Activated naive CD8-positive, alpha-beta T cell treated with anti-CD3 and anti-CD28 coated beads for 36 hours (primary cell): ENCODE measurements around the gene USP48. TPM values are rescaled to one million over a fixed set of nuclear protein-coding genes. Genes with fewer than 3 reads are reported as not detected.
"Not testable (repeated sequence)": the region's sequence is repeated elsewhere in the genome, so short reads cannot be mapped to it uniquely, and the experiment has no call there.

Experiments used
- DNase-seq: peaks from one replicate; pipeline ENCODE4 v3.0.0; 2021
- H3K27ac Mint-ChIP-seq: one replicate; pipeline ENCODE4 v1.8.0; 2022; ENCODE audit warnings: mild to moderate bottlenecking, moderate library complexity, mixed read lengths
- H3K27me3 Mint-ChIP-seq: one replicate; pipeline ENCODE4 v1.8.0; 2022; ENCODE audit warnings: mild to moderate bottlenecking, mixed read lengths
- H3K36me3 Mint-ChIP-seq: one replicate; pipeline ENCODE4 v1.8.0; 2021; ENCODE audit warnings: mild to moderate bottlenecking, mixed read lengths
- H3K4me1 Mint-ChIP-seq: one replicate; pipeline ENCODE4 v1.8.0; 2021; ENCODE audit warnings: mixed read lengths
- H3K4me3 Mint-ChIP-seq: one replicate; pipeline ENCODE4 v1.8.0; 2022; ENCODE audit warnings: mild to moderate bottlenecking, moderate library complexity, mixed read lengths
- H3K9me3 Mint-ChIP-seq: one replicate; pipeline ENCODE4 v1.8.0; 2022; ENCODE audit warnings: mixed read lengths
- total RNA-seq, 2 experiments: library from RNA; stranded (reverse); gene quantifications; one replicate each; pipeline ENCODE4 v1.2.3, GENCODE V29; 2021

Gene USP48
- total RNA-seq, 2 experiments from 2014 or later, result 45.8 to 50.5 TPM

GRCh38 chr1:21770602-21771001, 12.3 kb downstream of the USP48 start:
- H3K27ac Mint-ChIP-seq, H3K4me3 Mint-ChIP-seq, DNase-seq, H3K9me3 Mint-ChIP-seq, H3K27me3 Mint-ChIP-seq: not testable (repeated sequence)
- Mint-ChIP-seq H3K4me1 (peaks cover 41% of the 10 kb centered on the region), H3K36me3 (peaks cover 14% of the 10 kb centered on the region)

DNA sequence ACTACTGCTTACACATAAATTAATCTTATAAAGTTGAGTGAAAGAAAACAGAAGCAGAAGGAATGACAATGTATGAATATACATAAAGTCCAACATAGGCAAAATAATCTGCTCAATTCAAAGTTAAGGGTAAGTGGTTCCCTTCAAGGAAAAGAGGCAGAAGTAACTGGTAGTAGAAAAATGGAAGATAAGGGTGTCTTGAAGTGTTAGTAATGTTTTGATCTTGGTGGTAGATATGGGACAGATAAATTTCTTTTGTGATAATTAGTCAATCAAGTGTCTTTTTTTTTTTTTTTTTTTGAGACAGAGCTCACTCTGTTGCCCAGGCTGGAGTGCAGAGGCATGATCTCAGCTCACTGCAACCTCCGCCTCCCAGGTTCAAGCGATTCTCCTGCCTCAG, 12.7 kb downstream of the USP48 start:
- no peak for DNase-seq
- H3K9me3 Mint-ChIP-seq, result no peaks in the 10 kb centered on the region
- peaks cover 14% of the 10 kb centered on the region for H3K36me3 Mint-ChIP-seq
- no peak overlapping the region for H3K4me3 Mint-ChIP-seq
- H3K27ac Mint-ChIP-seq, result no peak overlapping the region
- peaks cover 42% of the 10 kb centered on the region for H3K4me1 Mint-ChIP-seq
- H3K27me3 Mint-ChIP-seq, result no peaks in the 10 kb centered on the region

DNA sequence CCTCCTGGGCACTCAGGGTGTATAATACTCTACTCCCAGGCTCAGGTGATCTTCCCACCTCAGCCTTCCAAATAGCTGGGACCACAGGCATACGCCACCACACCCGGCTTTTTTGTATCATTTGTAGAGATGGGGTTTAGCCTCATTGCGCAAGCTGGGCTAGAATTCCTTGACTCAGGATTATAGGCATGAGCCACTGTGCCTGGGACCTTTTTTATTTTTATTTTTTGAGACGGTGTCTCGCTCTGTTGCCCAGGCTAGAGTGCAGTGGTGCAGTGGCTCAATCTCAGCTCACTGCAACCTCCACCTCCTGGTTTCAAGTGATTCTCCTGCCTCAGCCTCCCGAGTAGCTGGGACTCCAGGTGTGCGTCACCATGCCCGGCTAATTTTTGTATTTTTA, 15.8 kb downstream of the USP48 start:
- not testable (repeated sequence) for H3K9me3 Mint-ChIP-seq, DNase-seq, H3K4me3 Mint-ChIP-seq, H3K27me3 Mint-ChIP-seq
- H3K36me3 Mint-ChIP-seq, result peaks cover 12% of the 10 kb centered on the region
- peak overlapping the region; percentile 43 for H3K27ac Mint-ChIP-seq
- H3K4me1 Mint-ChIP-seq, result peaks cover 46% of the 10 kb centered on the region

DNA sequence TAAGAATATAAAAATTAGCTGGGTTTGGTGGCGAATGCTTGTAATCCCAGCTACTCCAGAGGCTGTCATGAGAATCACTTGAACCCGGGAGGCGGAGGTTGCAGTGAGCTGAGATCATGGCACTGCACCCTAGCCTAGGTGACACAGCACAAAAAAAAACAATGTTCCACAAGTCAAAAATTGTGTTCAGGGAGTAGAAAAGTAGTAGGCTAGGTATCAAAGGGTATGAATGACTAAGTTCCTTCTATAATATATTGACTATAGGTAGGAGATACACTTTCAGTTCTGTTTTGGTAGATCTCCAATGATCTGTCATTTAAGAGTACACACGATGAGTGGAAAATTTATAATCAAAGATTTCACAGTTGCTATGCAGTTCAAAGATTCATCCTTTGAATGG, 16.7 kb downstream of the USP48 start:
- H3K9me3 Mint-ChIP-seq, result no peaks in the 10 kb centered on the region

DNA sequence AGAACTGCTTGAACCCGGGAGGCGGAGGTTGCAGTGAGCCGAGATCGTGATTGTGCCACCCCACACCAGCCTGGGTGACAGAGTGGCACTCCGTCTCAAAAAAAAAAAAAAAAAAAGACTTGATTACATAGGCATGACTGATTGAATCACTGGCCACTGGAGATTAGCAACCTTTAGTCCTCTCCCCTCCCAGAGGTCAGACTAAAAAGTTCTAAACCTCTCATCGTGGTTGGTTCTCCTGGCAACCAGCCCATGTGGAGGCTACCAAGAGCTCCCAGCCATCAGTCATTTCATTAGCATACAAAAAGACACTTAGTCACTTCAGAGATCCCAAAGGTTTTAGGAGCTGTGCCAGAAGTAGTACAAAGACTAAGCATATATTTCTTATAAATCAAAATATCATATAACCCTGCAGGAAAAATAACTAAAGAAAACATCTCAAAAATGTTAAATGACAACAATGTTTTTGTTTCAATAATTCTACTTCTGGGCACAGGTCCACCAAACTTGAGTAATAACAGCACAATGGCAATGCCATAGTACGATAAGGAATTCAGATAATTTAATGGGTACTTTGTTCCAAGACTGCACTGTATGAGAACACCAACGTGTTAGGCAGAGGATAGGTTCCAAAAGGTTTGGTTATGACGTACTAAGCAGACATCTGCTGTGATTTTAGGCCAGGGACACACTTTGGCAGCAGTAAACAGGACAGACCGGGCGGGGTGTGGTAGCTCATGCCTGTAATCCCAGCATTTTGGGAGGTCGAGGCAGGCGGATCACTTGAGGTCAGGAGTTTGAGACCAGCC, 18.1 kb downstream of the USP48 start:
- Mint-ChIP-seq H3K4me1 (peaks cover 52% of the 10 kb centered on the region), H3K9me3 (no peaks in the 10 kb centered on the region), H3K4me3 (no peak overlapping the region), H3K27ac (no peak overlapping the region), H3K27me3 (no peaks in the 10 kb centered on the region), H3K36me3 (peaks cover 9% of the 10 kb centered on the region)
- DNase-seq, result no peak

More for the DNA sequence above, 16.7 kb downstream of the USP48 start:
- no peak for DNase-seq
- Mint-ChIP-seq H3K36me3 (peaks cover 12% of the 10 kb centered on the region), H3K4me1 (peaks cover 49% of the 10 kb centered on the region), H3K27ac (peak overlapping the region; percentile 43), H3K27me3 (no peaks in the 10 kb centered on the region), H3K4me3 (no peak overlapping the region)

DNA sequence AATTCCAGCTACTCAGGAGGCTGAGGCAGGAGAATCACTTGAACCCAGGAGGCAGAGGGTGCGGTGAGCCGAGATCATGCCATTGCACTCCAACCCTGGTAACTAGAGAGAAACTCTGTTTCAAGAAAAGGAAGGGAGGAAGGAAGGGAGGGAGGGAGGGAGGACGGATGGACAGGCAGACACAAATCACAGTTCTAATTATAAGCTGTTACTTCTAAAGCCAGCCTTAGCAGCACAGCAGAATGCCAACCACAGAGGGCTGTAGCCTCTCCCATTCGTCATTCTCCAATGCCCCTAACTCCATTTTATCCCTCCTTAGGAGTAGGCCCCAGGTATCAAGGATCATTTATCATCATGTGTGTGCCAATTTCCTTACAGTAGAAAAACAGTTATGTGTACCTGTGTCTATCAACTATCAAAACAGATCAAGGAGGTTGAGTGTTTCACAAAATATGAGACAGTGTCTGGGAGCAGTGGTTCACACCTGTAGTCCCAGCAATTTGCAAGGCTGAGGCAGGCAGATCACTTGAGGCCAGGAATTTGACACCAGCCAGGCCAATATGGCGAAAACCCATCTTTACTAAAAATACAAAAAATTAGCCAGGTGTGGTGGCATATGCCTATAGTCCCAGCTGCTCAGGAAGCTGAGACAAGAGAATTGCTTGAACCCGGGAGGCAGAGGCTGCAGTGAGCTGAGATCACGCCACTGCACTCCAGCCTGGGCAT, 19.1 kb downstream of the USP48 start:
- Mint-ChIP-seq H3K27ac (no peak overlapping the region), H3K4me3 (no peak overlapping the region), H3K4me1 (peaks cover 56% of the 10 kb centered on the region), H3K27me3 (no peaks in the 10 kb centered on the region), H3K36me3 (peaks cover 6% of the 10 kb centered on the region), H3K9me3 (no peaks in the 10 kb centered on the region)
- no peak for DNase-seq

- Mint-ChIP-seq H3K4me1 (peaks cover 52% of the 10 kb centered on the region), H3K27ac (no peak overlapping the region), H3K4me3 (no peak overlapping the region), H3K27me3 (no peaks in the 10 kb centered on the region), H3K36me3 (peaks cover 3% of the 10 kb centered on the region), H3K9me3 (no peaks in the 10 kb centered on the region)
- DNase-seq, result no peak
Observed at GRCh38 chr1:21763236-21763635, 19.7 kb downstream of the USP48 start.

DNA sequence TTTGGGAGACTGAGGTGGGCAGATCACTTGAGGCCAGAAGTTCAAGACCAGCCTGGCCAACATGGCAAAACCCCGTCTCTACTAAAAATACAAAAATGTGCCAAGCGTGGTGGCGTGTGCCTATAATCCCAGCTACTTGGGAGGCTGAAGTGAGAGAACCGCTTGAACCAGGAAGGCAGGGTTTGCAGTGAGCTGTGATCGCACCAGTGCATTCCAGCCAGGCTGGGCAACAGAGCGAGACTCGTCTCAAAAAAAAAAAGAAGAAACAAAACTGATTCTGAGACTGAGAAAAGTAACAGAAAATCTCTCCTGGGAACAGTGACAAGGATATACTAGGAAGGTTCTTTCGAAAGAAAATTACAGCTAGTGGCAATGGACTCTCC, 20.9 kb downstream of the USP48 start:
- DNase-seq, result no peak
- H3K27ac Mint-ChIP-seq, result no peak overlapping the region
- peaks cover 3% of the 10 kb centered on the region for H3K36me3 Mint-ChIP-seq
- peaks cover 55% of the 10 kb centered on the region for H3K4me1 Mint-ChIP-seq
- no peaks in the 10 kb centered on the region for H3K27me3 Mint-ChIP-seq
- H3K4me3 Mint-ChIP-seq, result no peak overlapping the region
- H3K9me3 Mint-ChIP-seq, result no peaks in the 10 kb centered on the region

DNA sequence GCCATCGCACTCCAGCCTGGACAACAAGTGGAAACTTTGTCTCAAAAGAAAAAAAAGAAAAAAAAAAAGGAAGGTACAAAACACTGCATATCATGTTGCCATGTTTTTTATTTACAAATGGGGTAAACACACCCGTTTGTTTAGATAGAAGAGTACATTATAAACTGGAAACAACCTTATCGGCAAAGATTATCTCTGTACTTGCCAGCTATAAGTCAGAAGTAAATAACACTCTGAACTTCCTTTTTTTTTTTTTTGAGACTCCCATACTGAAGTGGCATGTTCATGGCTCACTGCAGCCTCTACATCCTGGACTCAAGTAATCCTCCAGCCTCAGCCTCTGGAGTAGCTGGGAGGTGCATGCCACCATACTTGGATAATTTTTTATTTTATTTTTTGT, 21.9 kb downstream of the USP48 start:
- Mint-ChIP-seq H3K4me1 (peaks cover 49% of the 10 kb centered on the region), H3K27ac (no peak overlapping the region)

GRCh38 chr1:21759818-21760217, 23.1 kb downstream of the USP48 start:
- Mint-ChIP-seq H3K9me3 (no peaks in the 10 kb centered on the region), H3K27me3 (no peaks in the 10 kb centered on the region), H3K36me3 (peaks cover 5% of the 10 kb centered on the region), H3K4me1 (peaks cover 37% of the 10 kb centered on the region), H3K27ac (no peak overlapping the region), H3K4me3 (no peak overlapping the region)
- no peak for DNase-seq

More for the DNA sequence above, 21.9 kb downstream of the USP48 start:
- no peak overlapping the region for H3K4me3 Mint-ChIP-seq
- H3K27me3 Mint-ChIP-seq, result no peaks in the 10 kb centered on the region
- peaks cover 5% of the 10 kb centered on the region for H3K36me3 Mint-ChIP-seq
- H3K9me3 Mint-ChIP-seq, result no peaks in the 10 kb centered on the region
- no peak for DNase-seq

DNA sequence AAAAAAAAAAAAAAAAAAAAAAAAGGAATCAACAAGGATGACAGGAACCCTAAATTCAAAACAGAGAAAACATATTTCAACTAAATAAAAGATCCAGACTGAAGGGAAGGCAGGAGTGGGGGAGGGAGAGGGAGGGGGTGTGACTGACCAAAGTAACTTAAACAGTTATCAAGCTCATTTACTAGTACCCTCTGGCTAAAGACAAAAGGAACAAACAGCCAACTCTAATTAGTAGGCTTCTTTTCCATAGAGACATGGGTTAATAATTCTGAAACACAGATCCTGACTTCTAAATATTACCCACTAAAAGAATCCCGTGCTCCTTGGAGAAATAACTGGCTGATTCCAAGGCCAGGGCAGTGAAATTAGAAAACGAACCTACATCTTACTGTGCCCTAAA, 23.8 kb downstream of the USP48 start:
- peaks cover 5% of the 10 kb centered on the region for H3K36me3 Mint-ChIP-seq
- no peaks in the 10 kb centered on the region for H3K27me3 Mint-ChIP-seq
- H3K4me3 Mint-ChIP-seq, result no peak overlapping the region
- no peaks in the 10 kb centered on the region for H3K9me3 Mint-ChIP-seq
- H3K4me1 Mint-ChIP-seq, result peaks cover 35% of the 10 kb centered on the region
- no peak overlapping the region for H3K27ac Mint-ChIP-seq
- DNase-seq, result no peak

DNA sequence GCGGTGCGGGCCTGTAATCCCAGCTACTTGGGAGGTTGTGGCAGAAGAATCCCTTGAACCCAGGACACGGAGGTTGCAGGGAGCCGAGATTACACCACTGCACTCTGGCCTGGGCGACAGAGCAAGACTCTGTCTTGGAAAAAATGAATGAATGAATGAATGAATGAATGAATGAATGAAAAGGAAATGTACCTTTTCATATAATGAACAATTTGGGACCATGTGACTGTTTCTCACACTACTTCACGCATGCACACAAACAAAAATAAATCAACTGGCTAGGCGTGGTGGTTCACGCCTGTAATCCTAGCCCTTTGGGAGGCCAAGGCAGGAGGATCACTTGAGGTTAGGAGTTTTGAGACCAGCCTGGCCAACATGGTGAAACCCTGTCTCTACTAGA, 24.3 kb downstream of the USP48 start:
- Mint-ChIP-seq H3K36me3 (peaks cover 1% of the 10 kb centered on the region), H3K27me3 (no peaks in the 10 kb centered on the region), H3K4me3 (no peak overlapping the region), H3K4me1 (peaks cover 33% of the 10 kb centered on the region), H3K9me3 (no peaks in the 10 kb centered on the region), H3K27ac (no peak overlapping the region)
- no peak for DNase-seq

GRCh38 chr1:21756393-21757089, 26.4 kb downstream of the USP48 start:
- Mint-ChIP-seq H3K4me3 (no peak overlapping the region), H3K9me3 (no peaks in the 10 kb centered on the region), H3K27me3 (no peaks in the 10 kb centered on the region), H3K27ac (no peak overlapping the region), H3K4me1 (peaks cover 24% of the 10 kb centered on the region), H3K36me3 (peaks cover 7% of the 10 kb centered on the region)
- DNase-seq, result no peak

- no peaks in the 10 kb centered on the region for H3K9me3 Mint-ChIP-seq
- no peak overlapping the region for H3K4me3 Mint-ChIP-seq
- no peak overlapping the region for H3K27ac Mint-ChIP-seq
- peaks cover 11% of the 10 kb centered on the region for H3K36me3 Mint-ChIP-seq
- peaks cover 19% of the 10 kb centered on the region for H3K4me1 Mint-ChIP-seq
- H3K27me3 Mint-ChIP-seq, result no peaks in the 10 kb centered on the region
- DNase-seq, result no peak
Observed at GRCh38 chr1:21755067-21755466, 27.9 kb downstream of the USP48 start.

- no peak overlapping the region for H3K27ac Mint-ChIP-seq
- H3K4me1 Mint-ChIP-seq, result peaks cover 14% of the 10 kb centered on the region
- peaks cover 11% of the 10 kb centered on the region for H3K36me3 Mint-ChIP-seq
- H3K9me3 Mint-ChIP-seq, result no peaks in the 10 kb centered on the region
- no peak for DNase-seq
- no peaks in the 10 kb centered on the region for H3K27me3 Mint-ChIP-seq
- no peak overlapping the region for H3K4me3 Mint-ChIP-seq
Observed at GRCh38 chr1:21754583-21754982, 28.4 kb downstream of the USP48 start.
